ENCODE results near the gene KCTD17. TPM values are rescaled to one million over a fixed set of nuclear protein-coding genes. Genes with fewer than 3 reads are reported as not detected.
A peak's percentile ranks its signal among the peaks of the same experiment; 100 is the strongest.

Gene KCTD17
- total RNA-seq, 2 donors from 2014 or later: 30.5 to 43.8 TPM

DNA sequence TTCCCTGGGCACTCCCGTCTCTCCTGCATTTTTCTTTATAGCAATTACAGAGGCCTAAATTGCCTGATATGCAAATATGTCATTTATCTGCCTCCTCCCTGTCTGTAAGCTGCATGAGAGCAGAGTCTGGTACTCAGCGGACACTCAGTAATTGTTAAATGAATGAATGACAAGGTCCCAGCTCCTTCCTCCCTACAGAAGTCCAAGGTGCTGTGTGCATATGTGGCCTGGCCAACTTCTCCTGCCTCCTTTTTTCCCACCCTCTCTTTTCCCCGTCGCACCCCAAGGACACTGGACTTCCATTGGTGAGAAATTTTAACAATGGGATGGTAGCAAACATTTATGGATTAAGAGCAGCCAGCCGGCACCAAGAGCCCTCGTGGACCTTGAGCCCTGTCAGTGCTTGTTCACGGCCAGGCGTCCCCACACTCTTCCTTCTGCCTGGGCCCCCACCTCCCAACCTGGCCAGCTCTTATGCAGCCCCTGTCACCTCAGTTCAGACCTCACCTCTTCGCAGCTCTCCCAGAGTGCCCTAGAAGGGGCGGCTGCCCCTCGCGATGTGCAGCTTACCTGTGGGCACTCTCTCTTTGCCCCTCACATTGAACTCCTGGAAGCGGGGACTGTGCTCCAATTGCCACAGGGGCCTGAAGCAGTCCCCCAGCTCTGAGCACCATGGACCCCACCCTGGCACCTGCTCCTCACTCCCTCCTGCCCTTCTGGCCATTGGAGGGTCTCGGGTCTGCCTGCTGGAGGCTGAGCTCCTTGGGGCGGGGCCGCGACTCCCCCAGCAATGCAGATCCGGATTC, 56.5 kb downstream of the KCTD17 start:
- no peaks in the 10 kb centered on the region for H3K9me3 Mint-ChIP-seq
- no peak for ATAC-seq
- peaks cover 0 to 19% of the 10 kb centered on the region in 2 donors for H3K4me1 Mint-ChIP-seq (ENCODE audit: low read depth in 2 of 2)
- peak overlapping the region in 1 of 2 donors; percentile 71 for H3K27ac Mint-ChIP-seq
- no peak for DNase-seq (ENCODE audit: low spot score)
- no peaks in the 10 kb centered on the region for H3K27me3 Mint-ChIP-seq
- peaks cover 9% of the 10 kb centered on the region for H3K36me3 Mint-ChIP-seq
- no peak overlapping the region for H3K4me3 Mint-ChIP-seq

DNA sequence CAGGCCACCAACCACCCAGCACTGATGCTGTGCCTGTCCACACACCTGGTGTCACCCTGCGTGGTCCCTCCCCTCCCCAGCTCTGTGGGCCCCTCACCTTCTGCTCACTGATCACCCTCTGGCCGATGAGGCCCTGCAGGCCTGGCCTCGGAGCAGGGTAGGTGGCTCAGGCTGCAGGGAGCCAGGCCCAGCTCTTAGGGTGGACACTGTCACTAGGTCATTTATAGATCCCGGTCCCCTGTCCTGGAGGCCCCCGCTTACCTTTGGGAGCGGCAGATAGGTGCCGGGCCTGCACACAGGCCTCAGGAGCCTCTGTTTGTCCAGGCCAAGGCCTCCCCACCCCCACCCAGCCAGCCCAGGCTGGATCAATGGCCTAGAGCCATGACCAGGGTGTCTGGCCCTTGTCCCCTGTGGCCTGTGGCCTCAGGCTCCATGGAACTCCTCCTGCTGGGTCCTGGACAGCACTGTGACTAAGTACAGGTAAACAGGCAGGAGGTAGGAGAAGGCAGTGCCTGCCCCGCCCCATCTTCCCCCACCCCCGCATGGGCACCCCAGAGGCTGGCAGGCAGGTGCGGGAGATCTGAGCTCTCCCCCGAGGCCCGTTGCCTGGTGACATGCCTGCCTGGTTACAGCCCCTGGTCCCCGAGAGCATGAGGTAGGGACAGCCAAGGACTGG, 57.8 kb downstream of the KCTD17 start, which contains the start of gene TMPRSS6:
TSS of gene TMPRSS6 (minus strand) at position 472 of the 676 bp plus-strand sequence. CDS start 6,296 bp downstream, outside the sequence.
- Mint-ChIP-seq H3K4me3 (no peak within 1 kb of the TSS), H3K36me3 (peaks cover 9% of the 10 kb centered on the region), H3K9me3 (no peaks in the 10 kb centered on the region), H3K27me3 (no peaks in the 10 kb centered on the region), H3K27ac (peak within 1 kb of the TSS in 1 of 2 donors; percentile 15), H3K4me1 (ENCODE audit: low read depth in 2 of 2) (peaks cover 0 to 16% of the 10 kb centered on the region in 2 donors)
- ATAC-seq: peak in 1 of 2 donors; percentile 29
- DNase-seq (ENCODE audit: low spot score): no peak

- H3K27ac Mint-ChIP-seq: no peak overlapping the region
- H3K27me3 Mint-ChIP-seq: no peaks in the 10 kb centered on the region
- peaks cover 9% of the 10 kb centered on the region for H3K36me3 Mint-ChIP-seq
- H3K4me1 Mint-ChIP-seq (ENCODE audit: low read depth in 2 of 2): peaks cover 7 to 16% of the 10 kb centered on the region in 2 donors
- ATAC-seq: no peak
- H3K9me3 Mint-ChIP-seq: no peaks in the 10 kb centered on the region
- no peak overlapping the region for H3K4me3 Mint-ChIP-seq
- DNase-seq (ENCODE audit: low spot score): no peak
These were observed 59.7 kb downstream of the KCTD17 start for GRCh38 chr22:37111156-37111717.

DNA sequence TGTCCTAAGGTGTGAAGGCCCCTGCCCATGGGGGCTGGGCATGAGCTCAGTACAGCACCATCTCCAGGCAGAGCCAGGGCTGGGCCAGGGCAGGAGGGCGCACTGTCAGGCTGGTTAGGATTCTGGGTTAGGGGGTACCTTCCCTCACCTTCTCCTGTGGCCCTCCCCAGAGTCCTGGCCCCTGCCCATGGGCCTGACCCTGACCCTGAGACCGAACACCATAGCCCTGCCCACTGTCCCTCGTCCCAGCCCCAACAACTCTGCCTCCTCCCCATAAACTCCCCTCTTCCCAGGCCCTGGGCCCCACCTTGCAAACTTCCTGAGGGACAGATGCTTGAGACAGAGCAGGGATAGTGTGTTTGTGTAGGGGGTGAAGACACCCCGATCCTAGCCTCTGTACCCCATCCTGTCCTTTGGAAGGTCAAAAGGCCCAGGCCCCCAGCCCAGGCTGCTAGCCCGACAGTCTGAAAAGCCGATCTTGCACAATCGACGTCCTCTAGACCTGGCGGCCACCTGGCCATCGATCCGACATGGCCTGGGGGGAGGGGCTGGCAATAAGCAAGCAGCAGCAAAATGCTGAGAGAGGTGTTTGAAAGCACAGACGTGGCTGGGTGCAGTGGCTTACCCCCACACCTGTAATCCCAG, 60.7 kb downstream of the KCTD17 start:
- Mint-ChIP-seq H3K27ac (peak overlapping the region in 1 of 2 donors; percentile 77), H3K4me1 (ENCODE audit: low read depth in 2 of 2) (peaks cover 9 to 19% of the 10 kb centered on the region in 2 donors), H3K9me3 (no peaks in the 10 kb centered on the region), H3K27me3 (no peaks in the 10 kb centered on the region), H3K4me3 (no peak overlapping the region), H3K36me3 (peaks cover 9% of the 10 kb centered on the region)
- no peak for ATAC-seq
- DNase-seq (ENCODE audit: low spot score): no peak

Other genes starting within 250 kb of the KCTD17 start
- gene PVALB, start 234.7 kb upstream of the KCTD17 start, total RNA-seq: not detected
- 10 to 100 TPM; 24.2 to 53.1 TPM for gene NCF4, start 190.7 kb upstream of the KCTD17 start, total RNA-seq
- gene CSF2RB, start 138.1 kb upstream of the KCTD17 start, total RNA-seq: 10 to 100 TPM in 1 of 2 donors, 1 to 10 TPM in 1; 5.0 to 47.9 TPM
- gene TST, start 32.3 kb upstream of the KCTD17 start, total RNA-seq: 10 to 100 TPM; 12.2 to 17.9 TPM
- 10 to 100 TPM; 27.6 to 51.1 TPM for gene MPST, start 32.0 kb upstream of the KCTD17 start, total RNA-seq
- 1 to 10 TPM; 1.8 to 1.9 TPM for gene TMPRSS6, start 58.0 kb downstream of the KCTD17 start, total RNA-seq
- 100 to 1,000 TPM; 508 to 635 TPM for gene IL2RB, start 98.2 kb downstream of the KCTD17 start, total RNA-seq
- 1 to 10 TPM; 1.3 to 3.9 TPM for gene C1QTNF6, start 136.5 kb downstream of the KCTD17 start, total RNA-seq
- under 1 TPM; 0.11 to 0.29 TPM for gene SSTR3, start 160.7 kb downstream of the KCTD17 start, total RNA-seq
- gene RAC2, start 192.5 kb downstream of the KCTD17 start, total RNA-seq: 1,000 to 10,000 TPM in 1 of 2 donors, 100 to 1,000 TPM in 1; 666 to 1,078 TPM
- gene CYTH4, start 230.8 kb downstream of the KCTD17 start, total RNA-seq: 10 to 100 TPM; 36.0 to 41.1 TPM